HEK293 (cell line): ENCODE data around the gene KCTD7.
A peak's percentile ranks its signal among the peaks of the same experiment; 100 is the strongest.

Experiments used
- BCL11B ChIP-seq: fragments of 450-650 bp; formaldehyde crosslinking; IDR thresholded peaks from 2 replicates; pipeline ENCODE4 v1.5.1; 2016; ENCODE audit warnings: low read depth, missing biosample characterization, missing genetic modification characterization
- CTCF ChIP-seq: fragments of 450-650 bp; formaldehyde crosslinking; IDR thresholded peaks from 2 replicates; pipeline ENCODE4 v1.5.1; 2016; ENCODE audit warnings: missing biosample characterization, missing genetic modification characterization
- GFI1B ChIP-seq: fragments of 450-650 bp; formaldehyde crosslinking; IDR thresholded peaks from 2 replicates; pipeline ENCODE4 v1.5.1; 2016; ENCODE audit warnings: missing biosample characterization, missing genetic modification characterization
- KLF8 ChIP-seq: fragments of 450-650 bp; formaldehyde crosslinking; IDR thresholded peaks from 2 replicates; pipeline ENCODE4 v1.5.1; 2016; ENCODE audit warnings: missing biosample characterization, missing genetic modification characterization
- MYNN ChIP-seq: fragments of 450-650 bp; formaldehyde crosslinking; IDR thresholded peaks from 2 replicates; pipeline ENCODE4 v1.5.1; 2016; ENCODE audit warnings: missing biosample characterization, missing genetic modification characterization, borderline replicate concordance
- PRDM1 ChIP-seq: fragments of 450-650 bp; formaldehyde crosslinking; IDR thresholded peaks from 2 replicates; pipeline ENCODE4; 2016; ENCODE audit warnings: missing biosample characterization, missing genetic modification characterization
- REST ChIP-seq: fragments of 450-650 bp; formaldehyde crosslinking; IDR thresholded peaks from 2 replicates; pipeline ENCODE4 v1.5.1; 2016; ENCODE audit warnings: missing biosample characterization, missing genetic modification characterization
- SALL2 ChIP-seq: fragments of 450-650 bp; formaldehyde crosslinking; IDR thresholded peaks from 2 replicates; pipeline ENCODE4 v1.5.0; 2017; ENCODE audit warnings: missing biosample characterization, mild to moderate bottlenecking, missing genetic modification characterization, borderline replicate concordance
- SP3 ChIP-seq: fragments of 450-650 bp; formaldehyde crosslinking; IDR thresholded peaks from 2 replicates; pipeline ENCODE4 v1.5.1; 2016; ENCODE audit warnings: missing biosample characterization, missing genetic modification characterization
- TCF7L2 ChIP-seq: IDR thresholded peaks from 2 replicates; pipeline ENCODE4 v1.6.1; 2011; ENCODE audit warnings: low read depth, mild to moderate bottlenecking, inconsistent platforms, low read length, moderate library complexity, borderline replicate concordance
- YY1 ChIP-seq: fragments of 450-650 bp; formaldehyde crosslinking; IDR thresholded peaks from 2 replicates; pipeline ENCODE4 v1.5.1; 2018; ENCODE audit warnings: missing biosample characterization, missing genetic modification characterization
- ZBTB1 ChIP-seq: fragments of 450-650 bp; formaldehyde crosslinking; IDR thresholded peaks from 2 replicates; pipeline ENCODE4 v1.5.1; 2016; ENCODE audit warnings: missing biosample characterization, missing genetic modification characterization
- ZBTB17 ChIP-seq: fragments of 450-650 bp; formaldehyde crosslinking; IDR thresholded peaks from 2 replicates; pipeline ENCODE4 v1.5.1; 2016; ENCODE audit warnings: missing biosample characterization, missing genetic modification characterization
- ZEB2 ChIP-seq: fragments of 450-650 bp; formaldehyde crosslinking; IDR thresholded peaks from 2 replicates; pipeline ENCODE4 v1.5.1; 2016; ENCODE audit warnings: missing biosample characterization, missing genetic modification characterization
- ZFP69B ChIP-seq: fragments of 450-650 bp; formaldehyde crosslinking; IDR thresholded peaks from 2 replicates; pipeline ENCODE4 v1.5.1; 2016; ENCODE audit warnings: missing biosample characterization, missing genetic modification characterization
- ZNF121 ChIP-seq: fragments of 450-650 bp; formaldehyde crosslinking; IDR thresholded peaks from 2 replicates; pipeline ENCODE4 v1.5.1; 2016; ENCODE audit warnings: missing biosample characterization, missing genetic modification characterization
- ZNF16 ChIP-seq: fragments of 450-650 bp; formaldehyde crosslinking; IDR thresholded peaks from 2 replicates; pipeline ENCODE4 v1.5.1; 2016; ENCODE audit warnings: low read depth, missing biosample characterization, missing genetic modification characterization
- ZNF223 ChIP-seq: fragments of 450-650 bp; formaldehyde crosslinking; IDR thresholded peaks from 2 replicates; pipeline ENCODE4 v1.5.1; 2016; ENCODE audit warnings: missing biosample characterization, missing genetic modification characterization
- ZNF24 ChIP-seq: fragments of 450-650 bp; formaldehyde crosslinking; IDR thresholded peaks from 2 replicates; pipeline ENCODE4 v1.5.1; 2016; ENCODE audit warnings: missing biosample characterization, missing genetic modification characterization
- ZNF302 ChIP-seq: fragments of 450-650 bp; formaldehyde crosslinking; IDR thresholded peaks from 2 replicates; pipeline ENCODE4 v1.5.1; 2016; ENCODE audit warnings: missing biosample characterization, missing genetic modification characterization, low read depth
- ZNF354C ChIP-seq: fragments of 450-650 bp; formaldehyde crosslinking; IDR thresholded peaks from 2 replicates; pipeline ENCODE4 v1.5.1; 2016; ENCODE audit warnings: missing biosample characterization, missing genetic modification characterization, low read depth, borderline replicate concordance
- ZNF37A ChIP-seq: fragments of 450-650 bp; IDR thresholded peaks from 2 replicates; pipeline ENCODE4 v1.5.1; 2018; ENCODE audit warnings: missing biosample characterization, missing genetic modification characterization
- ZNF48 ChIP-seq: fragments of 450-650 bp; formaldehyde crosslinking; IDR thresholded peaks from 2 replicates; pipeline ENCODE4 v1.5.1; 2016; ENCODE audit warnings: missing biosample characterization, missing genetic modification characterization
- ZNF558 ChIP-seq: fragments of 450-650 bp; formaldehyde crosslinking; IDR thresholded peaks from 2 replicates; pipeline ENCODE4 v1.5.1; 2016; ENCODE audit warnings: missing biosample characterization, missing genetic modification characterization
- ZNF571 ChIP-seq: fragments of 450-650 bp; formaldehyde crosslinking; IDR thresholded peaks from 2 replicates; pipeline ENCODE4 v1.5.0; 2017; ENCODE audit warnings: missing biosample characterization, missing genetic modification characterization
- ZNF596 ChIP-seq: fragments of 450-650 bp; IDR thresholded peaks from 2 replicates; pipeline ENCODE4 v1.5.0; 2018; ENCODE audit warnings: missing biosample characterization, mild to moderate bottlenecking, missing genetic modification characterization, moderate library complexity
- ZNF747 ChIP-seq: fragments of 450-650 bp; formaldehyde crosslinking; IDR thresholded peaks from 2 replicates; pipeline ENCODE4 v1.5.1; 2016; ENCODE audit warnings: missing biosample characterization, missing genetic modification characterization
- ZNF768 ChIP-seq: fragments of 450-650 bp; formaldehyde crosslinking; IDR thresholded peaks from 2 replicates; pipeline ENCODE4 v1.5.1; 2018; ENCODE audit warnings: missing biosample characterization, mild to moderate bottlenecking, missing genetic modification characterization
- ZNF776 ChIP-seq: fragments of 450-650 bp; formaldehyde crosslinking; IDR thresholded peaks from 2 replicates; pipeline ENCODE4 v1.5.0; 2017; ENCODE audit warnings: missing biosample characterization, missing genetic modification characterization, borderline replicate concordance
- ZNF785 ChIP-seq: fragments of 450-650 bp; formaldehyde crosslinking; IDR thresholded peaks from 2 replicates; pipeline ENCODE4 v1.5.1; 2016; ENCODE audit warnings: missing biosample characterization, missing genetic modification characterization
- ZNF792 ChIP-seq: fragments of 450-650 bp; formaldehyde crosslinking; IDR thresholded peaks from 2 replicates; pipeline ENCODE4 v1.5.1; 2016; ENCODE audit warnings: missing biosample characterization, missing genetic modification characterization
- TF ChIP-seq, protein P1 (sequence below): fragments of 450-650 bp; formaldehyde crosslinking; optimal IDR thresholded peaks from 2 replicates; pipeline ENCODE3; 2016; ENCODE audit warnings: missing biosample characterization, mild to moderate bottlenecking, missing genetic modification characterization
- TF ChIP-seq, protein P2 (sequence below): fragments of 450-650 bp; formaldehyde crosslinking; IDR thresholded peaks from 2 replicates; pipeline ENCODE4 v1.5.1; 2016; ENCODE audit warnings: missing biosample characterization, missing genetic modification characterization, borderline replicate concordance
- TF ChIP-seq, protein P3 (sequence below): fragments of 450-650 bp; formaldehyde crosslinking; IDR thresholded peaks from 2 replicates; pipeline ENCODE4 v1.5.1; 2016; ENCODE audit warnings: missing biosample characterization, missing genetic modification characterization

The KCTD7 gene

GRCh38 chr7:66628361-66629221 is at the start of gene KCTD7 (continued):
- TF ChIP-seq ZNF596 (0 out of 2 replicates have a peak, but pooled peaks have one; percentile 9), ZFP69B (tag by site-specific recombination) (no peak), SALL2 (tag by site-specific recombination) (no peak), ZEB2 (tag by site-specific recombination) (peak; percentile 29; the same call in 1 of the 2 replicates), ZNF24 (peak; percentile 58; the same call in 1 of the 2 replicates), YY1 (no peak), ZNF792 (tag by site-specific recombination) (no peak), ZNF354C (tag by site-specific recombination) (no peak), ZBTB17 (no peak), SP3 (tag by site-specific recombination) (0 out of 2 replicates have a peak, but pooled peaks have one; percentile 44), ZNF747 (tag by site-specific recombination) (no peak), ZNF223 (tag by site-specific recombination) (no peak), ZNF37A (tag by site-specific recombination) (no peak), ZNF302 (no peak), ZBTB1 (tag by site-specific recombination) (no peak), ZNF16 (tag by site-specific recombination) (no peak), ZNF785 (tag by site-specific recombination) (no peak), ZNF48 (tag by site-specific recombination) (no peak), PRDM1 (tag by site-specific recombination) (no peak), ZNF571 (no peak), CTCF (tag by site-specific recombination) (no peak), REST (tag by site-specific recombination) (no peak), ZNF768 (tag by site-specific recombination) (no peak), ZNF121 (no peak), TCF7L2 (no peak), BCL11B (tag by site-specific recombination) (no peak), ZNF776 (tag by site-specific recombination) (no peak), KLF8 (tag by site-specific recombination) (peak; percentile 95), GFI1B (tag by site-specific recombination) (no peak), ZNF558 (no peak), MYNN (tag by site-specific recombination) (no peak)
- TF ChIP-seq, protein P1, sequence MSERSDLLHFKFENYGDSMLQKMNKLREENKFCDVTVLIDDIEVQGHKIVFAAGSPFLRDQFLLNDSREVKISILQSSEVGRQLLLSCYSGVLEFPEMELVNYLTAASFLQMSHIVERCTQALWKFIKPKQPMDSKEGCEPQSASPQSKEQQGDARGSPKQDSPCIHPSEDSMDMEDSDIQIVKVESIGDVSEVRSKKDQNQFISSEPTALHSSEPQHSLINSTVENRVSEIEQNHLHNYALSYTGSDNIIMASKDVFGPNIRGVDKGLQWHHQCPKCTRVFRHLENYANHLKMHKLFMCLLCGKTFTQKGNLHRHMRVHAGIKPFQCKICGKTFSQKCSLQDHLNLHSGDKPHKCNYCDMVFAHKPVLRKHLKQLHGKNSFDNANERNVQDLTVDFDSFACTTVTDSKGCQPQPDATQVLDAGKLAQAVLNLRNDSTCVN (tag by site-specific recombination), result peak; percentile 83
- TF ChIP-seq, protein P2, sequence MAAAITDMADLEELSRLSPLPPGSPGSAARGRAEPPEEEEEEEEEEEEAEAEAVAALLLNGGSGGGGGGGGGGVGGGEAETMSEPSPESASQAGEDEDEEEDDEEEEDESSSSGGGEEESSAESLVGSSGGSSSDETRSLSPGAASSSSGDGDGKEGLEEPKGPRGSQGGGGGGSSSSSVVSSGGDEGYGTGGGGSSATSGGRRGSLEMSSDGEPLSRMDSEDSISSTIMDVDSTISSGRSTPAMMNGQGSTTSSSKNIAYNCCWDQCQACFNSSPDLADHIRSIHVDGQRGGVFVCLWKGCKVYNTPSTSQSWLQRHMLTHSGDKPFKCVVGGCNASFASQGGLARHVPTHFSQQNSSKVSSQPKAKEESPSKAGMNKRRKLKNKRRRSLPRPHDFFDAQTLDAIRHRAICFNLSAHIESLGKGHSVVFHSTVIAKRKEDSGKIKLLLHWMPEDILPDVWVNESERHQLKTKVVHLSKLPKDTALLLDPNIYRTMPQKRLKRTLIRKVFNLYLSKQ (tag by site-specific recombination), result no peak
- TF ChIP-seq, protein P3, sequence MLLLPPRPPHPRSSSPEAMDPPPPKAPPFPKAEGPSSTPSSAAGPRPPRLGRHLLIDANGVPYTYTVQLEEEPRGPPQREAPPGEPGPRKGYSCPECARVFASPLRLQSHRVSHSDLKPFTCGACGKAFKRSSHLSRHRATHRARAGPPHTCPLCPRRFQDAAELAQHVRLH (tag by site-specific recombination), result no peak
